Gastrocnemius medialis (tissue), 4 donors: Measurements from ENCODE around the gene FUOM. TPM values are rescaled to one million over a fixed set of nuclear protein-coding genes. Genes with fewer than 3 reads are reported as not detected.

ENCODE experiments used
- ATAC-seq, 2 donors: fragments of 150-250 bp; one replicate each; pipeline ENCODE4 v1.9.1; 2016
- DNase-seq, 2 donors: peaks; one replicate each; pipeline ENCODE4 v3.0.0-alpha.2; 2019
- H3K27ac ChIP-seq, 4 donors: fragments of 200-600 bp; sonication (generic); 1 replicate in 1 of 4; 2 replicates in 3 of 4; pipeline ENCODE4 v1.5.1; 2016 to 2018; ENCODE audit warnings: mild to moderate bottlenecking in 2 of 4, moderate library complexity in 1 of 4
- H3K27me3 ChIP-seq, 3 donors: fragments of 200-600 bp; sonication (generic) in 2 of 3; 1 replicate in 1 of 3; 2 replicates in 2 of 3; pipeline versions ENCODE4 v1.5.1 to v1.6.0; 2016 to 2019; ENCODE audit warnings: mild to moderate bottlenecking in 1 of 3, moderate library complexity in 1 of 3
- H3K36me3 ChIP-seq, 2 donors: fragments of 200-600 bp; sonication (generic) in 1 of 2; one replicate each; pipeline ENCODE4 v1.5.1; 2017 to 2018
- H3K4me1 ChIP-seq, 2 donors: fragments of 200-600 bp; sonication (generic) in 1 of 2; one replicate each; pipeline ENCODE4 v1.5.1; 2016 to 2017; ENCODE audit warnings: mild to moderate bottlenecking in 2 of 2
- H3K4me3 ChIP-seq, 4 donors: fragments of 200-600 bp; sonication (generic) in 3 of 4; 1 replicate in 1 of 4; 2 replicates in 3 of 4; pipeline ENCODE4 v1.5.1; 2016 to 2019; ENCODE audit warnings: mild to moderate bottlenecking in 2 of 4
- H3K9me3 ChIP-seq, 3 donors: fragments of 200-600 bp; sonication (generic) in 2 of 3; 1 replicate in 1 of 3; 2 replicates in 2 of 3; pipeline ENCODE4 v1.5.1; 2016 to 2019
- POLR2A ChIP-seq, 2 donors: fragments of 450-650 bp; IDR thresholded peaks; one replicate each; pipeline ENCODE4 v1.6.1; 2017; ENCODE audit warnings: antibody characterized with exemption in 2 of 2, mild to moderate bottlenecking in 2 of 2, moderate library complexity in 2 of 2
- in situ Hi-C, 4 donors: fragments of 200-750 bp; cut with MboI; loops; one replicate each; pipeline versions ENCODE4 v1.15.0 to v1.8.0; 2017; ENCODE audit warnings: low sequenced_read_pairs in 4 of 4
- intact Hi-C: fragments of 100-400 bp; cut with DNase I; formaldehyde crosslinking; loops from one replicate; pipeline ENCODE4 v1.15.1; 2023; ENCODE audit warnings: low total_unique reads
- total RNA-seq, 4 donors: library from RNA; depleted of rRNA; stranded (reverse); fragments of >200 nt; gene quantifications; one replicate each; pipeline versions ENCODE4 v1.1.0 to v1.2.3, GENCODE V29; 2016
- TF ChIP-seq, protein P1 (sequence below), 5 experiments: fragments of 450-650 bp in 3 of 5; fragments of 200-600 bp in 2 of 5; sonication (generic) in 2 of 5; IDR thresholded peaks in 4 of 5; conservative IDR thresholded peaks in 1 of 5; 1 replicate in 4 of 5; 2 replicates in 1 of 5; pipeline ENCODE4 v1.5.1; 2016 to 2019; ENCODE audit warnings: antibody characterized with exemption in 5 of 5, mild to moderate bottlenecking in 3 of 5, moderate library complexity in 3 of 5

The FUOM gene
- total RNA-seq, 4 donors from 2014 or later = 3.2 to 8.9 (median 5.6) TPM

DNA sequence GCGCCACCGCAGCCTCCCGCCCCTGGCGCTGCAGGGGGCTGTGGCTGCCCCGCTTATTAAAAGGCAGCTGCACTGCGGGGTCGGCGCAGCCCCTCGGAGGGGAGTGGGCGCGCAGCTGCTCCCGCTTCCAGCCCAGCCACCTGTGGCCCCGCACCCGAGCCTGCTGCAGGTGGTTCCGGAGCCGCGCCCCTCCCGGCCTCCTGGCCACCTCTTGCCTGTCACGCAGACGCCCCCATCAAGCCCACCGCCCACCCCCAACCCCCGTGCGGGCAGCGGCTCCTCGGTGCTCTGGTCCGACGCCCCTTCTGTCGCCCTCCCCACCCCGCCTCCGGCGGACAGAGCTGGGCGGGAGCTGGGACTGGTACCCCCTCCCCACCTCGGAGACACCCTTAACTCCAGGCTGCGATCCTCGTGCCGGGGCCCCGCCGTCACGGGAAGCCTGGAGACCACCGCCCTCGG lies 21.7 kb downstream of the FUOM start:
- Histone ChIP-seq H3K27me3 (peaks cover 67 to 85% (median 68%) of the 10 kb centered on the region in 3 donors), H3K36me3 (no peaks in the 10 kb centered on the region), H3K27ac (no peak overlapping the region), H3K4me1 (peaks cover 5 to 15% of the 10 kb centered on the region in 2 donors), H3K9me3 (no peaks in the 10 kb centered on the region), H3K4me3 (peak overlapping the region in 2 of 4 donors; percentile 36 to 48)
- intact Hi-C loops = no loop called here
- in situ Hi-C loops = no loop called here
- TF ChIP-seq, protein P1, sequence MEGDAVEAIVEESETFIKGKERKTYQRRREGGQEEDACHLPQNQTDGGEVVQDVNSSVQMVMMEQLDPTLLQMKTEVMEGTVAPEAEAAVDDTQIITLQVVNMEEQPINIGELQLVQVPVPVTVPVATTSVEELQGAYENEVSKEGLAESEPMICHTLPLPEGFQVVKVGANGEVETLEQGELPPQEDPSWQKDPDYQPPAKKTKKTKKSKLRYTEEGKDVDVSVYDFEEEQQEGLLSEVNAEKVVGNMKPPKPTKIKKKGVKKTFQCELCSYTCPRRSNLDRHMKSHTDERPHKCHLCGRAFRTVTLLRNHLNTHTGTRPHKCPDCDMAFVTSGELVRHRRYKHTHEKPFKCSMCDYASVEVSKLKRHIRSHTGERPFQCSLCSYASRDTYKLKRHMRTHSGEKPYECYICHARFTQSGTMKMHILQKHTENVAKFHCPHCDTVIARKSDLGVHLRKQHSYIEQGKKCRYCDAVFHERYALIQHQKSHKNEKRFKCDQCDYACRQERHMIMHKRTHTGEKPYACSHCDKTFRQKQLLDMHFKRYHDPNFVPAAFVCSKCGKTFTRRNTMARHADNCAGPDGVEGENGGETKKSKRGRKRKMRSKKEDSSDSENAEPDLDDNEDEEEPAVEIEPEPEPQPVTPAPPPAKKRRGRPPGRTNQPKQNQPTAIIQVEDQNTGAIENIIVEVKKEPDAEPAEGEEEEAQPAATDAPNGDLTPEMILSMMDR (IDR thresholded peaks at IDR 0.05 in 4 of 5, conservative IDR thresholded peaks at IDR 0.05 in 1 of 5) = no peak
- no peak for TF ChIP-seq POLR2A (IDR thresholded peaks at IDR 0.05)
- ATAC-seq = no peak
- no peak for DNase-seq

DNA sequence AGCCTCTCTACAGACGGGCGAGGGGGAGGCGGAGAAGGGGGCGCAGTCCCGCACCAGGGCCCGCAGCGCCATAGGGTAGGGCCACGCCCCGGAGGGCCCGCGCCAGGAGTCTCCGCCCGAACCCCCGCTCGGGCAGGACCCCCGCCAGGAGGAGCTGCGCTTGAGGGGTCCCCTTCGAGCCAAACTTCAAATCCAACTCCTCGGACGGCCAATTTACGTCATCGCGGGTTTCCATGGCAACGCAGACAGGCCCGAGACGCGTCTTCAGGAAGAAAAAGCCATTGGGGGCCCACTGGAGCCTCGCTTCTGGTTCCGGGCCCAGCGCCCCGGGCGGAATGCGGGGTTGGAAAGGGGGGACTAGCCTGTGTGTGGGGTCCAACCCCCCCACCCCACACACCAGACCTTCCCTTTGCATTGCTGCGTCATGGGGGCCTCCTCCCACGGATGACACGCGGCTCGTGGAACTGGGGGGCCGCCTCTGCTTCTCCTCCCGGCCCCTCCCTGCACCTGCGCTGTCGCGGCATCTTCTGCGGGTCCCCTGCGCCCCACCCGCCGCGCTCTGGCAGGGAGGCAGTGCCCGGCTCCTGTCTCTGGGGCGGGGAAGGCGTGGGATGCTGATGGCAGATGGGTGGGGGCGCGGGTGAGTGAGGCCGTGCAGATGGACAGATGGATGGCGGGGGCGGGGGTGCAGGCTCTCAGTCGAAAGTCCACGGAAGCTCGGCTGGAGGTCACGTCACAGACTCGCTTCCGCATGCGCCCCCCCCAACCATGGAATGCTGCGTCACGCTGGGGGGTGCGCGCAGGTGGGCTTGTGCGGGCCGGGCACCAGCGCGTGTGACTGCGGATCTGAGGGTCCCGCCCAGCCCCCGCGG lies 22.3 kb downstream of the FUOM start:
- peaks cover 5 to 15% of the 10 kb centered on the region in 2 donors for H3K4me1 ChIP-seq
- intact Hi-C loops = no loop called here
- TF ChIP-seq, protein P1 (IDR thresholded peaks at IDR 0.05 in 4 of 5, conservative IDR thresholded peaks at IDR 0.05 in 1 of 5) = no peak
- no peak for TF ChIP-seq POLR2A (IDR thresholded peaks at IDR 0.05)
- H3K36me3 ChIP-seq = no peaks in the 10 kb centered on the region
- H3K27ac ChIP-seq = no peak overlapping the region
- H3K27me3 ChIP-seq = peaks cover 67 to 85% (median 70%) of the 10 kb centered on the region in 3 donors
- peak overlapping the region; percentile 24 to 48 (median 32) for H3K4me3 ChIP-seq
- ATAC-seq (no peak), DNase-seq (no peak)
- H3K9me3 ChIP-seq = no peaks in the 10 kb centered on the region
- in situ Hi-C loops = no loop called here

DNA sequence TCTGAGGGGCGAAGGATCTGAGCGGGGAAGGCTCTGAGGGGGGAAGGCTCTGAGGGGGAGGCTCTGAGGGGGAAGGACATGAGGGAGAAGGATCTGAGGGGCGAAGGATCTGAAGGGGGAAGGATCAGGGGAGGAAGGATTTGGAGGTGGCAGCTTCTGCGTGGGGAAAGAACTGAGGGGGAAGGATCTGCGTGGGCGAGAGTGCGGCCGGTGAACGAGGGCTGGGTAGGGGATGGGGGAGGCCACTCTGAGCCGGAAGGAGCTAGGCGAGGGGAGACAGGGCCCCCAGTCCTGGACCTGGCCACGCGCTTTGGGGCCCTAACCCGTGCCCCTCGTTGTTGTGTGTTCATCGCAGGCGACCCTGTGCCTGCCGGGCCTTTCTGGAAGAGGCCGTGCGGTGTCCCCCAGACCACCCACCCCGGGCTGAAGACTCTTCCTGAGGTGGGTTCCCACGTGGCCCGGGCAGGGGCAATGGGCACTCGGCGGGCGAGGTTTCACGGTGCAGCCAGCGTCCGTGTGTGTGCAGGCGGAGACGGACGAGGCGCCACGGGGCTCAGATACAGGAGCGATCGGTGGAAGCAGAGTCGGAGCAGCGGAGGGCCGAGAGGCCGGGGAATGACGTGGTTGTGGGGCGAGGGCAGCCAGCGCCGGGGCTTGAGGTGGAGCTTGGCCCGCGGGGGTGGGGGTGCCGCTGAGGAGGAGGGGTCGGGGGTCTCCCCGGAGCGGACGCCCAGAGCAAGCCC lies 23.1 kb downstream of the FUOM start:
- no peaks in the 10 kb centered on the region for H3K9me3 ChIP-seq
- H3K27me3 ChIP-seq = peaks cover 59 to 81% (median 69%) of the 10 kb centered on the region in 3 donors
- DNase-seq (no peak), ATAC-seq (no peak)
- H3K4me3 ChIP-seq = peak overlapping the region; percentile 24 to 48 (median 32)
- H3K27ac ChIP-seq = no peak overlapping the region
- intact Hi-C loops = no loop called here
- no peaks in the 10 kb centered on the region for H3K36me3 ChIP-seq
- peaks cover 5 to 19% of the 10 kb centered on the region in 2 donors for H3K4me1 ChIP-seq
- in situ Hi-C loops = no loop called here
- TF ChIP-seq, protein P1 (IDR thresholded peaks at IDR 0.05 in 4 of 5, conservative IDR thresholded peaks at IDR 0.05 in 1 of 5) = no peak
- no peak for TF ChIP-seq POLR2A (IDR thresholded peaks at IDR 0.05)

DNA sequence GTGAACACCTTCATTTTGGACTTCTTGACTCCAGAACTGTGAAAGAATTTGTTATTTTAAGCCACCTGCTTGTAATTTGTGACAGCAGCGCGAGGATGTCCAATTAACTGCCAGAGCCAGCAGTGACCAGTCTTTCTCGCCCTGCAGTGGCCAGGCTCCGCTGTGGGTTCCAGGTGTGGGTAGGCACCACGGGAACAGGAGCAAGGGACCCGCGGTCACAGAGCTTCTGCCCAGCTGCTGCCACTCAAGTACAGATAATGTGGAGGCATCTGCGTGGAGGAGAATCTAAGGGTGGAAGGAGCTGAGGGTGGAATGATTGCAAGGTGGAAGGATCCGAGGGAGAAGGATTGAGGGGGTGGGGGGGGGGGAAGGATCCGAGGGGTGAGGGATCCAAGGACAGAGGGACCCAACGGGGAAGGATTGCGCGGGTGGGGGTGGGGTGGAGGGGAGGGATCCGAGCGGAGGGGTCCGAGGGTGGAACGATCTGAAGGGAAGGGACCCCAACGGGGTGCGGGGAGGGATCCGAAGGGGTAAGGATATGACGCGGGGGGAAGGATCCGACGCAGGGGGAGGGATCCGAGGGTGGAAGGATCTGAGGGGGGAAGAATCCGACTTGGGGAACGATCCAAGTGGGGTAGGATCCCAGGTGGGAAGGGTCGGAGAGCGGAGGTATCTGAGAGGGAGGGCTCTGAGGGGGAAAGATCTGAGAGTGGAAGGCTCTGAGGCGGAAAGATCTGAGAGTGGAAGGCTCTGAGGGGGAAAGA lies 24.7 kb downstream of the FUOM start:
- no peak for DNase-seq
- no peak overlapping the region for H3K4me3 ChIP-seq

More for the DNA sequence above, 24.7 kb downstream of the FUOM start:
- no peak for TF ChIP-seq POLR2A (IDR thresholded peaks at IDR 0.05)
- TF ChIP-seq, protein P1 (IDR thresholded peaks at IDR 0.05 in 4 of 5, conservative IDR thresholded peaks at IDR 0.05 in 1 of 5) = no peak
- Histone ChIP-seq H3K4me1 (peaks cover 5 to 21% of the 10 kb centered on the region in 2 donors), H3K27ac (no peak overlapping the region), H3K9me3 (no peaks in the 10 kb centered on the region), H3K27me3 (peaks cover 62 to 80% (median 71%) of the 10 kb centered on the region in 3 donors), H3K36me3 (no peaks in the 10 kb centered on the region)
- intact Hi-C loops (no loop called here), in situ Hi-C loops (no loop called here)
- ATAC-seq = no peak
